Suprapubic skin (tissue), 4 donors: Measurements from ENCODE around the gene ELMO1. TPM values are rescaled to one million over a fixed set of nuclear protein-coding genes. Genes with fewer than 3 reads are reported as not detected.

Experiments used
- DNase-seq, 2 donors: peaks; one replicate each; pipeline ENCODE4 v3.0.0-alpha.2; 2019; ENCODE audit warnings: low spot score in 2 of 2
- H3K27ac ChIP-seq: fragments of 200-600 bp; sonication (generic); one replicate; pipeline ENCODE4 v1.5.1; 2019
- H3K27me3 ChIP-seq: fragments of 200-600 bp; sonication (generic); one replicate; pipeline ENCODE4 v1.5.1; 2019
- H3K36me3 ChIP-seq: fragments of 200-600 bp; sonication (generic); one replicate; pipeline ENCODE4 v1.5.1; 2019
- H3K4me1 ChIP-seq: fragments of 200-600 bp; sonication (generic); one replicate; pipeline ENCODE4 v1.5.1; 2019
- H3K4me3 ChIP-seq: fragments of 200-600 bp; sonication (generic); one replicate; pipeline ENCODE4 v1.5.1; 2019; ENCODE audit warnings: mild to moderate bottlenecking
- H3K9me3 ChIP-seq: fragments of 200-600 bp; sonication (generic); one replicate; pipeline ENCODE4 v1.5.1; 2019
- EP300 ChIP-seq: sonication (generic); formaldehyde crosslinking; IDR thresholded peaks from one replicate; pipeline ENCODE4 v1.6.1; 2017; ENCODE audit warnings: antibody characterized with exemption
- POLR2A ChIP-seq, 2 donors: fragments of 450-650 bp; IDR thresholded peaks; one replicate each; pipeline ENCODE4 v1.6.1; 2017; ENCODE audit warnings: antibody characterized with exemption in 2 of 2, mild to moderate bottlenecking in 2 of 2, moderate library complexity in 2 of 2
- POLR2AphosphoS5 ChIP-seq, 3 donors: sonication (generic); formaldehyde crosslinking; IDR thresholded peaks; one replicate each; pipeline ENCODE4 v1.6.1; 2017; ENCODE audit warnings: antibody characterized with exemption in 3 of 3
- WGBS: methylation state at CpG from one replicate; pipeline ENCODE4 v1.1.5; 2018; 5-methylcytosine and 5-hydroxymethylcytosine counted together
- total RNA-seq, 4 donors: library from RNA; depleted of rRNA; stranded (reverse); fragments of >200 nt; gene quantifications; one replicate each; pipeline ENCODE4 v1.1.0, GENCODE V29; 2016
- TF ChIP-seq, protein P1 (sequence below), 2 donors: fragments of 200-600 bp in 1 of 2; fragments of 450-650 bp in 1 of 2; sonication (generic) in 1 of 2; IDR thresholded peaks; one replicate each; pipeline ENCODE4 v1.5.1; 2016 to 2019; ENCODE audit warnings: antibody characterized with exemption in 2 of 2, mild to moderate bottlenecking in 1 of 2, moderate library complexity in 1 of 2

Gene ELMO1
- total RNA-seq, 4 donors from 2014 or later, result 9.8 to 49.6 (median 22.2) TPM

GRCh38 chr7:37290731-37291130 lies 157.9 kb downstream of the ELMO1 start:
- DNase-seq, result no peak
- no peak overlapping the region for H3K4me3 ChIP-seq
- no peaks in the 10 kb centered on the region for H3K9me3 ChIP-seq
- no peaks in the 10 kb centered on the region for H3K36me3 ChIP-seq
- peaks cover 10% of the 10 kb centered on the region for H3K4me1 ChIP-seq
- H3K27ac ChIP-seq, result no peak overlapping the region
- TF ChIP-seq POLR2AphosphoS5 (IDR thresholded peaks at IDR 0.05), result no peak
- TF ChIP-seq EP300, result no peak
- TF ChIP-seq POLR2A (IDR thresholded peaks at IDR 0.05), result no peak
- TF ChIP-seq, protein P1, sequence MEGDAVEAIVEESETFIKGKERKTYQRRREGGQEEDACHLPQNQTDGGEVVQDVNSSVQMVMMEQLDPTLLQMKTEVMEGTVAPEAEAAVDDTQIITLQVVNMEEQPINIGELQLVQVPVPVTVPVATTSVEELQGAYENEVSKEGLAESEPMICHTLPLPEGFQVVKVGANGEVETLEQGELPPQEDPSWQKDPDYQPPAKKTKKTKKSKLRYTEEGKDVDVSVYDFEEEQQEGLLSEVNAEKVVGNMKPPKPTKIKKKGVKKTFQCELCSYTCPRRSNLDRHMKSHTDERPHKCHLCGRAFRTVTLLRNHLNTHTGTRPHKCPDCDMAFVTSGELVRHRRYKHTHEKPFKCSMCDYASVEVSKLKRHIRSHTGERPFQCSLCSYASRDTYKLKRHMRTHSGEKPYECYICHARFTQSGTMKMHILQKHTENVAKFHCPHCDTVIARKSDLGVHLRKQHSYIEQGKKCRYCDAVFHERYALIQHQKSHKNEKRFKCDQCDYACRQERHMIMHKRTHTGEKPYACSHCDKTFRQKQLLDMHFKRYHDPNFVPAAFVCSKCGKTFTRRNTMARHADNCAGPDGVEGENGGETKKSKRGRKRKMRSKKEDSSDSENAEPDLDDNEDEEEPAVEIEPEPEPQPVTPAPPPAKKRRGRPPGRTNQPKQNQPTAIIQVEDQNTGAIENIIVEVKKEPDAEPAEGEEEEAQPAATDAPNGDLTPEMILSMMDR (IDR thresholded peaks at IDR 0.05), result no peak
- H3K27me3 ChIP-seq, result no peaks in the 10 kb centered on the region

GRCh38 chr7:37289781-37290180 lies 158.9 kb downstream of the ELMO1 start:
- TF ChIP-seq EP300 (no peak), POLR2AphosphoS5 (IDR thresholded peaks at IDR 0.05) (no peak), POLR2A (IDR thresholded peaks at IDR 0.05) (no peak)
- TF ChIP-seq, protein P1 (IDR thresholded peaks at IDR 0.05), result no peak
- Histone ChIP-seq H3K4me1 (peaks cover 19% of the 10 kb centered on the region), H3K9me3 (no peaks in the 10 kb centered on the region), H3K27ac (no peak overlapping the region), H3K4me3 (no peak overlapping the region), H3K36me3 (no peaks in the 10 kb centered on the region), H3K27me3 (no peaks in the 10 kb centered on the region)
- DNase-seq, result no peak
- WGBS, result 60% methylated on average over 1 of the region's 1 CpG

GRCh38 chr7:37289367-37289766 lies 159.3 kb downstream of the ELMO1 start:
- no peaks in the 10 kb centered on the region for H3K36me3 ChIP-seq
- TF ChIP-seq POLR2A (IDR thresholded peaks at IDR 0.05) (no peak), EP300 (no peak), POLR2AphosphoS5 (IDR thresholded peaks at IDR 0.05) (no peak)
- TF ChIP-seq, protein P1 (IDR thresholded peaks at IDR 0.05), result no peak
- peaks cover 22% of the 10 kb centered on the region for H3K4me1 ChIP-seq
- H3K27me3 ChIP-seq, result no peaks in the 10 kb centered on the region
- 62% methylated on average over 3 of the region's 3 CpGs for WGBS
- no peak for DNase-seq
- H3K27ac ChIP-seq, result no peak overlapping the region
- no peak overlapping the region for H3K4me3 ChIP-seq
- no peaks in the 10 kb centered on the region for H3K9me3 ChIP-seq

DNA sequence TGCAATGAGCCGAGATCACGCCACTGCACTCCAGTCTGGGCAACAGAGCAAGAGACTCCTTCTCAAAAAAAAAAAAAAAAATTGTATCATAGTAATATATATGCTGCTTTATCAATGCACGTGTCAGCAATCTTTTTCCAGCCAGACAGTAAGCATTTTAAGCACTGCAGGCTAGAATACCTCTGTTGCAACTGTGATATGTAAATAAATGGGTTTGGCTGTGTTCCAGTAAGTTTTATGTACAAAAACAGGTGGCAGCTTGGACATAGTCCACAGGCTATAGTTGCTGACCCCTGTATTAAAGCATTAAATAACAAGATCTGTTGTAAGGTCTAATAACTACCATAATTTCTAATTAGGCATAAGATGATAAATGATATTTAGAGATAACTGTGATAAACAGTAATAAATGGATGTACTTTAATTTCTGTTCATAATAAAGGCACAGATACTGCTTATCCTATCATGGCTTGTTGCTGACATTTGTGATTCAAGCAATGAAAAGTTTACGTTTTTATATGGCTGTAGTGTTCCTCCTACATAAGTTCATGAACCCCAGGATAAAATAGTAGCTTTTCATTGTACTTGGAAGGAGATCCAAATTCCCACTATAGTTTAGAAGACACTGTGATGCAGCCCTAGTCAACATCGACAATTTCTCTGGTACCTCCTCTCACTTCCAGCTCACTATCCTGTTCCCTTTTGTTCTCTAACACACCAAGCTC lies 161.4 kb downstream of the ELMO1 start:
- Histone ChIP-seq H3K27ac (no peak overlapping the region), H3K4me3 (no peak overlapping the region), H3K27me3 (no peaks in the 10 kb centered on the region), H3K9me3 (no peaks in the 10 kb centered on the region), H3K36me3 (no peaks in the 10 kb centered on the region), H3K4me1 (peaks cover 42% of the 10 kb centered on the region)
- 57% methylated on average over 5 of the region's 5 CpGs for WGBS
- TF ChIP-seq EP300 (no peak), POLR2AphosphoS5 (IDR thresholded peaks at IDR 0.05) (no peak), POLR2A (IDR thresholded peaks at IDR 0.05) (no peak)
- TF ChIP-seq, protein P1 (IDR thresholded peaks at IDR 0.05), result no peak
- DNase-seq, result no peak

- peaks cover 50% of the 10 kb centered on the region for H3K4me1 ChIP-seq
- no peaks in the 10 kb centered on the region for H3K36me3 ChIP-seq
- H3K27me3 ChIP-seq, result no peaks in the 10 kb centered on the region
- H3K27ac ChIP-seq, result no peak overlapping the region
- no peaks in the 10 kb centered on the region for H3K9me3 ChIP-seq
- no peak for DNase-seq
- no peak overlapping the region for H3K4me3 ChIP-seq
- 40% methylated on average over 2 of the region's 2 CpGs for WGBS
- TF ChIP-seq, protein P1 (IDR thresholded peaks at IDR 0.05), result no peak
- TF ChIP-seq POLR2A (IDR thresholded peaks at IDR 0.05) (no peak), POLR2AphosphoS5 (IDR thresholded peaks at IDR 0.05) (no peak), EP300 (no peak)
These were observed 162.2 kb downstream of the ELMO1 start for GRCh38 chr7:37286454-37286832.
